K562 (cell line): Measurements from ENCODE around the gene PSMD8.

ENCODE experiments used
- ARID3B ChIP-seq: fragments of 250-450 bp; sonication (Bioruptor Pico); IDR thresholded peaks from 2 replicates; pipeline ENCODE4 v1.4.0; 2020; ENCODE audit warnings: borderline replicate concordance
- CREB1 ChIP-seq, 2 experiments: sonication (generic) in 1 of 2; formaldehyde crosslinking in 1 of 2; IDR thresholded peaks; 2 replicates each; pipeline versions ENCODE4 v1.6.1 to v1.8.0; 2012 to 2022; ENCODE audit warnings: inconsistent platforms in 1 of 2, mild to moderate bottlenecking in 1 of 2, missing genetic modification reagents in 1 of 2, moderate library complexity in 1 of 2
- CTCF ChIP-seq, 3 experiments: IDR thresholded peaks in 2 of 3; conservative IDR thresholded peaks in 1 of 3; 2 replicates each; pipeline ENCODE4 v1.5.1; 2011 to 2012; ENCODE audit warnings: low read length in 3 of 3, mild to moderate bottlenecking in 3 of 3, control low read depth in 2 of 3, improper control_type of control experiment in 1 of 3, inconsistent platforms in 1 of 3, low read depth in 1 of 3, mixed read lengths in 1 of 3, moderate library complexity in 1 of 3; ENCODE audit not compliant: insufficient read depth in 2 of 3
- ETS2 ChIP-seq: IDR thresholded peaks from 2 replicates; pipeline ENCODE4 v1.6.1; 2016; ENCODE audit warnings: borderline replicate concordance, missing genetic modification characterization, mild to moderate bottlenecking, moderate library complexity, missing compliant biosample characterization; ENCODE audit not compliant: poor library complexity, severe bottlenecking
- GABPA ChIP-seq: fragments of 200-800 bp; sonication (Bioruptor generic); conservative IDR thresholded peaks from 2 replicates; pipeline ENCODE4 v1.6.1; 2016; ENCODE audit warnings: low read depth, missing genetic modification characterization, missing compliant biosample characterization
- HBP1 ChIP-seq: fragments of 450-650 bp; formaldehyde crosslinking; IDR thresholded peaks from 2 replicates; pipeline ENCODE4 v1.4.0; 2022; ENCODE audit warnings: missing genetic modification characterization
- POLR2A ChIP-seq: fragments of 450-650 bp; conservative IDR thresholded peaks from 2 replicates; pipeline ENCODE4 v1.6.1; 2016
- POLR2G ChIP-seq: fragments of 200-400 bp; formaldehyde crosslinking; IDR thresholded peaks from 2 replicates; pipeline ENCODE4 v1.6.1; 2017; ENCODE audit warnings: low read depth, mild to moderate bottlenecking, antibody characterized with exemption, low read length, moderate library complexity
- RBFOX2 ChIP-seq: fragments of 200-400 bp; formaldehyde crosslinking; IDR thresholded peaks from 2 replicates; pipeline ENCODE4 v1.6.1; 2017; ENCODE audit warnings: low read depth, mild to moderate bottlenecking, low read length, moderate library complexity
- ZFPM2 ChIP-seq: fragments of 250-450 bp; sonication (Bioruptor Pico); IDR thresholded peaks from 2 replicates; pipeline ENCODE4 v1.5.1; 2022; ENCODE audit warnings: mild to moderate bottlenecking

GRCh38 chr19:38377052-38377451, 2.7 kb downstream of the PSMD8 start:
- TF ChIP-seq HBP1 (CRISPR knock-in tag) (no peak), GABPA (tag) (no peak), POLR2A (no peak), ZFPM2 (no peak), CTCF (IDR thresholded peaks at IDR 0.05 in 2 of 3, conservative IDR thresholded peaks at IDR 0.05 in 1 of 3; ENCODE audit: insufficient read depth in 2 of 3, low read depth in 1 of 3, low read length in 3 of 3) (no peak), ARID3B (CRISPR knock-in tag) (no peak), ETS2 (tag) (no peak), POLR2G (no peak), CREB1 (IDR thresholded peaks at IDR 0.05) (no peak), CREB1 (CRISPR knock-in tag; IDR thresholded peaks at IDR 0.05) (no peak), RBFOX2 (no peak)
